Neural crest cell (in vitro differentiated cells): ENCODE results near the gene TNFRSF13B. TPM values are rescaled to one million over a fixed set of nuclear protein-coding genes. Genes with fewer than 3 reads are reported as not detected.

Source experiments
- DNase-seq: peaks from one replicate; pipeline ENCODE4 v3.0.0; 2021; ENCODE audit warnings: low read depth, mixed read lengths, low spot score
- H3K27ac Mint-ChIP-seq: one replicate; pipeline ENCODE4 v1.8.0; 2021; ENCODE audit warnings: mild to moderate bottlenecking, mixed read lengths; ENCODE audit not compliant: unreplicated experiment
- H3K27me3 Mint-ChIP-seq: 2 replicates; pipeline ENCODE4 v1.8.0; 2021; ENCODE audit warnings: low read depth, mild to moderate bottlenecking, mixed read lengths
- H3K36me3 Mint-ChIP-seq: 2 replicates; pipeline ENCODE4 v1.8.0; 2021; ENCODE audit warnings: low read depth, mild to moderate bottlenecking, mixed read lengths
- H3K4me1 Mint-ChIP-seq: 2 replicates; pipeline ENCODE4 v1.8.0; 2021; ENCODE audit warnings: mixed read lengths
- H3K4me3 Mint-ChIP-seq: one replicate; pipeline ENCODE4 v1.8.0; 2021; ENCODE audit warnings: mild to moderate bottlenecking, mixed read lengths
- H3K9me3 Mint-ChIP-seq: 2 replicates; pipeline ENCODE4 v1.8.0; 2021; ENCODE audit warnings: mixed read lengths
- CTCF ChIP-seq: fragments of 200-600 bp; sonication (generic); conservative IDR thresholded peaks from 2 replicates; pipeline ENCODE4 v1.5.0; 2021; ENCODE audit warnings: antibody characterized with exemption, mild to moderate bottlenecking
- total RNA-seq: library from RNA; stranded (reverse); gene quantifications from 2 replicates; pipeline ENCODE4 v1.2.1, GENCODE V29; 2021

The TNFRSF13B gene
- total RNA-seq, 1 donor from 2014 or later = not detected

DNA sequence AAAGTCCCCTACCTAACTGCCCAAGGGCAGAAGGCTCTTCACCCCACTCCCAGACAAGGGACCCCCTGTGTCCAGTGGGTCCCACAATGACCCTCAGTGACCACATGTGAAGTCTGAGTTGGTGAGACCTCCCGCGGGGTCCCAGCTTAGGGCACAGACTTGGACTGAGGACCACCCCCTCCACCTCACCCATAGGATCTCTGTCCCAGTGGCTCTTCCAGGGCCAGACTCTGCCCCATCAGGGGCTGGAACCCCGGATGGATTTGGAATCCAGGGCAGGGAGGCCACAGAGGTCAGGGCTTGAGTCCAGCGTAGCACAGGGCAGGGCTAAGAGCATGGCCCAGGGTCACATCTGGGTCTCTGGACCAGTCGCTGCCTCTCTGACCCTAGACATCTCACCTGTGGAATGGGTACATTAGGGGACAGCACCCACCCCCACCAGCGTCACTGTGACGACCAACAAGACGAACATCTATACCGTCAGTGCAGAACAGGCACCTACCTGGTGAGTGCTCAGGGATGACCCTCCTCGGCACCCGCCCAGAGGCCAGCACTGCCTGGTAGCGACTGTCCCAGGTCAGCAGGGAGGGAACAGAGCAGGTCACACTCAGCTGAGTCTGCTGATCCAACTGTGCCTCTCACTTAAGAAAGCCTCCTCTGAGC is 37.7 kb downstream of the TNFRSF13B start:
- no peaks in the 10 kb centered on the region for H3K4me1 Mint-ChIP-seq
- no peaks in the 10 kb centered on the region for H3K9me3 Mint-ChIP-seq
- no peaks in the 10 kb centered on the region for H3K27me3 Mint-ChIP-seq
- DNase-seq = no peak
- no peak overlapping the region for H3K27ac Mint-ChIP-seq
- H3K4me3 Mint-ChIP-seq = no peak overlapping the region
- no peak for TF ChIP-seq CTCF
- H3K36me3 Mint-ChIP-seq = no peaks in the 10 kb centered on the region

DNA sequence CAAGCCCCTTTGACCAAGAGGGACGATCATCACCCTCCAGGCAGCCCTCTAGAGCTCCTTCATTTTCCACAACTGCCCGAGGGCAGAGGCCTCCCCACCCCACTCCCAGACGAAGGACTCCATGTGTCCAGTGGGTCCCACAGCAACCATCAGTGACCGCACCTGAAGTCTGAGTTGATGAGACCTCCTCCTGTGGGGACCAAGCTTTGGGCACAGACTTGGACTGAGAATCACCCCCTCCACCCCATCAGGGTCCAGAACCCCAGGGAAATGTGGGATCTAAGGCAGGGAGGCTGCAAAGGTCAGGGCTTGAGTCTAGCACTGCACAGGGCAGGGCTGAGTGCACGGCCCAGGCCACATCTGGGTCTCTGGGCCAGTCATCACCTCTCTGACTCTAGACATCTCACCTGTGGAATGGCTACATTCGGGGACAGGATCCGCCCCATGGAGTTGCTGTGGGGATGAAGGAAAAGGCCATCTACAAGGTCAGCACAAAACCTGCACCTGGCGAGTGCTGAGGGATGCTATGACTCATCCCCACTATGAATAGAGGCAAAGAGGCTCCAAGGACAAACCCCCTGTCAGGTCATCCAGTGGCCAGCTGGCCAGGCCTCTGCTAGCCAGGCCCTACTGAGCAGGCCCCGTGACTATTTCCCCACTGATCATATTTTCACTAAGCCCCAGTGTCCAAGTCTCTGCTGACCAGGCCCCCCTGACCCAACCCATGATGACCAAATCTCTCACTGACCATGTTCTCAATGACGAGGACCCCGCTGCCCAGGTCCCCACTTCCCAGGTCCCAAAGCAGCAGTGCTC is 38.4 kb downstream of the TNFRSF13B start:
- no peaks in the 10 kb centered on the region for H3K27me3 Mint-ChIP-seq
- no peaks in the 10 kb centered on the region for H3K9me3 Mint-ChIP-seq
- TF ChIP-seq CTCF = no peak
- H3K36me3 Mint-ChIP-seq = no peaks in the 10 kb centered on the region
- peak overlapping the region; percentile 75 for H3K27ac Mint-ChIP-seq
- no peak for DNase-seq
- no peak overlapping the region for H3K4me3 Mint-ChIP-seq
- no peaks in the 10 kb centered on the region for H3K4me1 Mint-ChIP-seq

DNA sequence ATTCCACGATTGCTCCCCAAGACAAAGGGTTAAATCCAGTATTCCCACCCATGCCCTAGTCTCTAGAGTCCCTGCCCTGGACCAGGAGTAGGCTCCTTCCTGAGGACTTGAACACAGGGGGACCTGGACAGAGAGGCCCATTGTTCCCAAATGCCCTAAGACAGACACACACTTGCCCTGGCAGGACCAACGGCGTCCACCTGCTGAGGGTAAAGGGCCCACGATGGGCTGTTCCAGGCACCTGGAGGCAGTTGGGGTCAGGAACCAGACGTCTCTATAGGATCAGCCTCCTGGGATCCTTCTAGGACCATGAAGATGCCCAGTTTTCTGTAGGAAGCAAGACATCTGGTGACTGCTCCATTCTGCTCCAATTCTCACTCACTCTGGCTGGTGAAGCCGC is 39.3 kb downstream of the TNFRSF13B start:
- no peak for TF ChIP-seq CTCF
- H3K4me1 Mint-ChIP-seq = no peaks in the 10 kb centered on the region
- no peak overlapping the region for H3K27ac Mint-ChIP-seq
- no peak for DNase-seq
- no peaks in the 10 kb centered on the region for H3K9me3 Mint-ChIP-seq
- H3K27me3 Mint-ChIP-seq = no peaks in the 10 kb centered on the region
- H3K36me3 Mint-ChIP-seq = no peaks in the 10 kb centered on the region
- no peak overlapping the region for H3K4me3 Mint-ChIP-seq

DNA sequence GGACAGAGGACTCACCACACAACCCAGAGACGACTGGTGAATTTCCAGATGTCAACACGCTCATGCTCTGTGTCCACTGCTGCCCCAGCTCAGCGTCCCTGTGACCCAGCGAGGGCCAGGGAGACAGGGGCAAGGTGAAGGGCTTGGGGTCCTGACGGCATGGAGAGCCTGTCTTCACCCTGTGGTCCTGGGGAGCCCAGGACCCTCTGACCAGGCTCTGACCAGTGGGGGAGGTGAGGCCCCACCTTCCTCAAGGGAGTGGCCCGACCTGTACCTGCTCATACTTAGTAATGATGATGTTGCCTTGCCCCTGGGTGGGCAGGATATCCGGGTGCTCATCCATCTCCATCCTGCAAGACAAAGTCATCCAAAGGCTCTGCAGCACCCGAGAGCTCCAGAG is 39.8 kb downstream of the TNFRSF13B start:
- no peaks in the 10 kb centered on the region for H3K36me3 Mint-ChIP-seq
- no peaks in the 10 kb centered on the region for H3K4me1 Mint-ChIP-seq
- H3K4me3 Mint-ChIP-seq = no peak overlapping the region
- H3K9me3 Mint-ChIP-seq = no peaks in the 10 kb centered on the region
- no peaks in the 10 kb centered on the region for H3K27me3 Mint-ChIP-seq
- TF ChIP-seq CTCF = no peak
- no peak for DNase-seq
- H3K27ac Mint-ChIP-seq = no peak overlapping the region

GRCh38 chr17:16931318-16932060 is 40.4 kb downstream of the TNFRSF13B start:
- no peak for DNase-seq
- H3K36me3 Mint-ChIP-seq = no peaks in the 10 kb centered on the region

More at GRCh38 chr17:16931318-16932060, 40.4 kb downstream of the TNFRSF13B start:
- Mint-ChIP-seq H3K4me3 (no peak overlapping the region), H3K9me3 (no peaks in the 10 kb centered on the region), H3K27me3 (no peaks in the 10 kb centered on the region), H3K27ac (peak overlapping the region; percentile 43), H3K4me1 (no peaks in the 10 kb centered on the region)
- no peak for TF ChIP-seq CTCF
